GM21423 (cell line): ENCODE measurements around the gene FAM149B1.
"Not testable (repeated sequence)": the region's sequence is repeated elsewhere in the genome, so short reads cannot be mapped to it uniquely, and the experiment has no call there.

Source experiments
- ATAC-seq: cut with Tn5 transposase; IDR thresholded peaks from one replicate; pipeline ENCODE4 v1.9.1; 2021; ENCODE audit warnings: mild to moderate bottlenecking, moderate library complexity; ENCODE audit not compliant: unreplicated experiment

FAM149B1 gene

DNA sequence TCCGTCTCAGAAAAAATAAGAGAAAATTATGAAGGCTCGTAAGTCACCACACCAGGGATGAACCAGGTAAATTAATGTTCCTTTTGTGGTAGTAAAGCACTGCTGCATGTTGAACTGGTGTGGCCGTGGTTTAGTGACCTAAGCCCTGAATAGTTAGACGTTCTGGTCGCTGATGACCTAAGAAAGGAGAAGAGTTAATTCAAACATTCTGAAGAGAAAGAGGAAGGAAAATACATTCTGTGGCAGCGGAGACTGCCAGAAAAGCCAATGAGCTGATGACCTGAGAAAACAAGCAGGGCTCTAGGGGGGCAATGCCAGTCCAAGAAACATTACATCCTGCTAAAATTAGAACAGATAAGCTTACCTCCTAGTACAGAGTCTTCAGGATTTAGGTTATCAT lies 61.6 kb downstream of the FAM149B1 start:
- ATAC-seq = no peak

DNA sequence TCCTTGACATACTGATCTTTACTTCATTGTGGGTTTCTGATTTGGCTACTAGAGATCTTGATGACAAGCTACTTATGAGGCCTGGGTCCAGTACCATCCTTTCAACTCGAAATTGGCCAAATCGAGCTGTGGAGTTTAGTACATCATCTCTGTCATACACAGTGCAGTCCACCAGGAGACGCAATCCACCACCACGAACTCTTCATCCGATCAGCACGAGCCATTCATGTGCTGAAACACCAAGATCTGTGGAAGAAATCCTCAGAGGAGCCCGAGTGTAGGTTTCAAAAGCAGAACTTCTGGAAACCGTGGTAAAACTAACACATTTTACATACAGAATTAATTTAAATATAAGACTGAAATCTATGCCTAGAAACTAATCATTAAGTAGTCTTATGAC lies 65.0 kb downstream of the FAM149B1 start:
- no peak for ATAC-seq

DNA sequence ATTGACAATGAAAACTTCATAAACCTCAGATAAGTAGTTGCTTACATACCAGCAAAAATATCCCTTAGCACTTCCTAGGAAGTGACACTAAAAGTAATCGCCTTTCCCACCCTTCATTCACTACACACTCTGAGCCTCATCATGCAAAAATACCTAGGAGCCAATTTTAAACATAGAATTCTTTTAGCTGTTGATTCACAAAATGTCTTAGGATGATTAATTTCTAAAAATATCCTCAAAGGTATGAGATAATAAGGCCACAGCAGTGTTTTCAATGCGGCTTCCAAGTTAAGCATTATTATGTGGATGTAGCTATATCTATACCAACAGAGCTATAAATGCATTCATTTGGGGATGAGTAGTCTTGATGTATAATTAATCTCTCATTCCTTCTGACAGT lies 66.0 kb downstream of the FAM149B1 start:
- ATAC-seq = no peak

DNA sequence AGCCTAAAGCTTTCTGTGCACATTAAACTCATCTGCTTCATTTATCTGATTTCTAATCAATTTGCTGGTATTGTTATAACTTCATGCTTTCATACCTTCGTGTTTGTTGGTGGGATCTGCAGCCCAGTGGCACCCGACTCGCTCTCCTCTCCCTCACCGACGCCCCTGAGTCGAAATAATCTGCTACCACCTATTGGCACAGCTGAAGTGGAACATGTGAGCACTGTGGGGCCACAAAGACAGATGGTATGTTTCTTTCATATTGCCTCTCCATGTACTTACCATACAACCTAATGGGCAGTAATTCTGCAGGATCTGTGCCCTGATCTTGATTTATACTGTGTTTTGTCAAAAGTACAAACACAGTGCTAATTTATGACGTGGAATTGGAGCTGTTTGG lies 66.8 kb downstream of the FAM149B1 start:
- no peak for ATAC-seq

DNA sequence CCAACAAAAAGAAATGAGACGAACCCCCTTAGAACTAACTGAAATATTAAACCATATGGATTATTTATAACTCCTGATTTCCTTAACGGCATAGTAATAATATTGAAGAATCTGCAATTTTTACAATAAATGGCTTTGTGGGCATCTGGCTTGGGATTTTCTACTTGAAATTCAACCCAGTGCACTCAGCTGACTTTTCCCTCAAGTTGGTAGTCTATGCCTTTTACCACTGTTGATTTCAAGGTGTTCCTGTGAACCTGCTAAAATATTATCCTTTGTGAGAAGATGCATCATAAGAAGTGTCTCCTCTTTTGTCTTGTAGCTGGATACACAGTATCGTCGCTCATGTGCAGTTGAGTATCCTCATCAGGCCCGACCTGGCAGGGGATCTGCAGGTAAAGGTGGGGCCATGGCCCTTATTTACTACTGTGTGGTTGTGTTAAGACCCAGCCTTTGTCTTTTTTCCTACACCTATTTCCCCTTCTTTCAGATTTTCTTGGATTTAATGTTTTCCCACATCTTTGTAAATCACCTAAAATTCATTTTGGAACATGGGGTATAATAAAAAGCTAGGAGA lies 71.2 kb downstream of the FAM149B1 start:
- ATAC-seq = no peak

DNA sequence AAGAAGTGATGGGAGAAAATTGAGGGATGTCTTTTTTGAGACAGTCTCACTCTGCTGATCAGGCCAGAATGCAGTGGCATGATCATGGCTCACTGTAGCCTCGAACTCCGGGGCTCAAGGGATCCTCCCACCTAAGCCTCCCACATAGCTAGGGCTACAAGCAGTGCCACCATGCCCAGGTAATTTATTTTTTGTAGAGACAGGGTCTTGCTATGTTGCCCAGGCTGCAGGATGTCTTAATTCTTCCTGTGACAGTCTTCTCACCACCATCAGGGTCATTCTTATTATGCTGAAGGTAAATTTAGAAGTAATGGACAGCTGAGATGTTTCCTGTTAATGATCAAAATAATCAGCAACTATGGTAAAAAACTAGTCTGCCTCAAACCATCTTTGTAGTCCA lies 72.0 kb downstream of the FAM149B1 start:
- no peak for ATAC-seq

DNA sequence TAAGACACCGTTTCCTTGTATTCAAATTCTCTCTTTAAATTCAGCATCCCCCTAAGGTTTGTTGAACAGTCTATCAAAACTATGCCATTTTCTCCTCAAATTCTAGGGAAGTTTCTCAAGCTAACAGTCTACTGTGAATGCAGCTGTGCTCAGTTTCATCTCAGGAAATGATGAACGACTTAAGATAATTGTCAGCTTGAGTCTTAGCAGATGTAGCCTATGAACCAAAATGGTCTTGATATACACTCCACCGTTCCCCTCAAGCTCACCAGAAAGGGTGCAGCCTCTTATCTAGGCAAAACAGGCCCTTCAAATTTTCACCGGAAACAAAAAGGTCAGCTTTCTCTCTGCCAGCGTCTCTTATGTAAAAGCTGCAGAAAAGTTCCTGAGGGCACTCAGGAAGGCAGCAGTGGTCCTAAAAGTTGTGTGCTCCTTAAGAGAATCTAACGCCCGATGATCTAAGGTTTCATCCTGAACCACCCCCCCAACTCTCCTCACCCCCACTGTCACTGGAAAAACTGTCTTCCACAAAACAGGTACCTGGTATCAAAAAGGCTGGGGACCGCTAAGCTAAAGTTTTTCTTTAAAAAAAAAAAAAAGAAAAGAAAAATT lies 77.1 kb downstream of the FAM149B1 start:
- no peak for ATAC-seq

DNA sequence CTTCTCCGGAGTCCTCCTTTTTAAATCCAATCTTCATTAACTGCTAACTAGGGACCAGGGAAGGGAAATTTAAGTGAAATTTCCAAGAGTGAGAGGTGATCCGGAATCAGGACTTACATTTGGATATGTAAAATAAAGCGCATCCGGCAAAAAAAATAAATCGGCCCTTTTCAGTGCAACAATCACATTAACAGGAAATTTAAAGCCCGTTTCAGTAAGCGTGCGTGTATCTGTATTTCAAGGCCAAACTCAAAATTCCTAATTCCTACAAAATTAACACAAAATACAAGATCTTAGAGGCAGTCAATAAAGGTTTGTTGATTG lies 78.4 kb downstream of the FAM149B1 start:
- no peak for ATAC-seq

DNA sequence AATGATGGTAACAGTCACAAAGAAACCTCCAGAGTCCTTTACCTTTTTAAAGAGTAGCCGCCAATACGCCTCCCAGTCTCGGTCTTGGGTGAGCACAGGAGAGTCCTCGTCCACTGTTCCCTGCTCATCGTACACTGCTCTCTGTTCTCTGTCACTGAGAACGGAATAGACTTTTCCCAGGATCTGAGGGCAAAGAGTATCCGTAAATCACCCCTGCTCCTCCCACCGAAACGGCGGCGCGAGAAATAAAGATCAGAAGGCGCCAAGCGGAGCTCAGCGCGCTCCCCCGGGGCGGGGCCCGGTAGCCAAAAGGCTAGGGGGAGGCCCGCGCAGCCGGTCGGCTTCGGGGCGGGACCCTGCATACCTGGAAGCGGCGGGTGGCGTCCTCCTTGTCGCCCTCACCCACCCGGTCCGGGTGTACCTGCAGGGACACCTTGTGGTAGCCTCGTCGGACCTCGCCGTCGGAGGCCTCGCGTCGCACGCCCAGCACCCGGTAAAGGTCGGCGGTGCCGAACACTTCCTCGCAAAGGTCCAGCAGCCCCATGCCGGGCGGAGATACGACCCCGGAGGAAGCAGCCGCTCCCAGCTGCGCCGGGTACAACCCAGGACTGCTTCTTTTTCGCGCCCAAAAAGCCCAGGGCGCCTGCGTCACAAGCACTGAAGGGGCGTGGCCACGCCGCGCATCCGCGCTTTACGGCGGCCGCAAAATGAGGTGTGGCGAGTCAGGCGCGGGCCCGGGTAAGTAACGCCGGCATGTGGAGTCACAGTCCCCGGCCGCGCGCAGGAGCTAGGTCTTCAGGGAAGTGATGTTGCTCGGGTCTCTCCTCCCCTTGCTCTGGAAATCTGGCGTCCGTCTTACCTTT lies 79.0 kb downstream of the FAM149B1 start, which contains the start of gene DNAJC9:
Gene DNAJC9, minus strand, starts transcription at position 610 of the 863 bp plus-strand sequence. Its CDS starts 66 bp downstream, at position 544.
- peak; percentile 82 for ATAC-seq

DNA sequence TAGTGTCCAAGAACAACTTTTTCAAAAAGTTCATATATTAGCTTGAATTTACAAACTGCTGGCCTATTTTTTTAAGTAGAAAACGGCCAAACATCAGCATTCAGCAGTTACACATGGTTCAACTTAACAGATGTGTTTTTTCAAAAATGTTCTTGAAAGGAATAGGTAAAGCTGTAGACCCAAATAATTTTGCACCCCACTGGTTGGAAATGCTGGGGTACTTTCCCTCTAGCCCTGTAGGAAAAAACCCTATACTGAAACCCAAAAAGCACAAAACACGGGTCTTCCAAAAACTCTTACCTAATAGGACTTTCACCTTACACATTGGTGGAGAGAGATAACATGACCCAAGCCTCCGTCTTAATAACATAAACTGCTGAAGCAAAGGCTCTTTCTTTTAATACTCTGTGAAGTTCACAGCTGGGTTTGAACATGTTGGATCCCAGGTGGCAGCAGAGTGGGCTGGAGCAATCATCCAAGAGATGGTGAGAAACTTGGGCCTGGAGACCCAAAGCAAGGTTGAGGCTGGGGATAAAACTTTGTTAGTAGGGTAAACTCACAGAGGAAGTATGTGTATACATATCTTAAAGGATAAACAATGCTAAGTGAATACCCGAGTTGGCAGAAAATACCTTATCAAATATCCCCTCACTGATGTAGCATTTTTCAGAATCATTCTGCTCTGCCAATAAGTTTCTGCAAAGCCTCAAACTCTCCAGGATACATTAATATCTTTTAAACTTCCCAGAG lies 79.8 kb downstream of the FAM149B1 start:
- ATAC-seq = no peak

DNA sequence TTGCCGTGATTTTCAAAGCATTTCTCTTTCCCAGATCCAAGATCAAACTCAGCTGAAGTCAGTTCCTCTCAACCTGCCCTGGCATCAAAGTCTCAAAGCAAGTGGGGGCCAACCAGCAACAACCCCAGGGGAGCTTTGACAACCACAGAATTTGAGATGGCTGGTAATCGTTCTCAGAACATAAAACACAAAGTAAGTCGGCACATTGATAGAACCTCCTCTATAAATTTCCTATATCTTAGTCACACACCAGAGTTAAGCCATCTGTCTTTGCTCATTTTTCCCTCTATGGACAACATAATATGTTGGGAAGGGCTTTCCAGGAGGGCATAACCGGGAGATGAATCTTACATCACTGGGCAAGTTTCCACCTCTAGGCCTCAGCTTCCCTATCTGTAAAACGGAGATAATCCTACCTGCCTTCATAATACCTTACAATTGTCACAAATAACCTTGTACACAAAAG lies 80.4 kb downstream of the FAM149B1 start:
- ATAC-seq = no peak

DNA sequence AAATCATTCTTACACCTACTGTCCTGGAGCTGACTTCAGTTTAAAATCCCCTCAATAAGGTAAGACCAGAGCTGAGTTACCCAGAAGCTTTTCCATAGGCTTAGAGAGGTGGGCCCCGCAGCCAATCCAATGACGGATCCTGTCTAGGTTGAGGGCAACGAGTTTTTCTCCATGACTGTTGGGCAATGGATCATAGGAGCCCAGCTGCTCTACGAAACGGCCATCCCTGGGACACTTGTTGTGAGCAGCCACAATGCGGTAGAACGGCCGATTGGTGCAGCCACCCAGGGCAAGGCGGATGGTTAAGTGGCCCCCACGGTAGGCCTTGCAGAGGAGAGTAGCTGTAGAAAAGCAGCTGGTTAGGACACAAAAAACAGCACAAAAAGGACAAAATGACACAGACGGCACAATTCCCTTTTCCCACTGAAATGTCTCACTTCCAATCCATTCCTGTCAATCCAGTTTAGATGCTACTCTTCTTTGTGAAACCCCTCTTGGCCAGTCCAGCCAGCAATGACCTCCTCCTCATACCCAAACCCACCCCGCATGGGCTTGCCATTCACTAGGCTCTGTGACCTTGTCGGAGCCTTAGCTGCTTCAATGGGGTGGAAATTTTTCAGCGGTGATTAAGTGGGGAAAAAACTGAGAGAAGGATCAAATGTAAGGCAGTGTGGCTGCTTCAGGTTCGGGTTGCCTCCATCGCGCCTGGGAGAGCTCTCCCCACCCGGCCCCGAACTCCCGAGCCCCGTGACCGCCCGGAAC lies 83.9 kb downstream of the FAM149B1 start:
- no peak for ATAC-seq

DNA sequence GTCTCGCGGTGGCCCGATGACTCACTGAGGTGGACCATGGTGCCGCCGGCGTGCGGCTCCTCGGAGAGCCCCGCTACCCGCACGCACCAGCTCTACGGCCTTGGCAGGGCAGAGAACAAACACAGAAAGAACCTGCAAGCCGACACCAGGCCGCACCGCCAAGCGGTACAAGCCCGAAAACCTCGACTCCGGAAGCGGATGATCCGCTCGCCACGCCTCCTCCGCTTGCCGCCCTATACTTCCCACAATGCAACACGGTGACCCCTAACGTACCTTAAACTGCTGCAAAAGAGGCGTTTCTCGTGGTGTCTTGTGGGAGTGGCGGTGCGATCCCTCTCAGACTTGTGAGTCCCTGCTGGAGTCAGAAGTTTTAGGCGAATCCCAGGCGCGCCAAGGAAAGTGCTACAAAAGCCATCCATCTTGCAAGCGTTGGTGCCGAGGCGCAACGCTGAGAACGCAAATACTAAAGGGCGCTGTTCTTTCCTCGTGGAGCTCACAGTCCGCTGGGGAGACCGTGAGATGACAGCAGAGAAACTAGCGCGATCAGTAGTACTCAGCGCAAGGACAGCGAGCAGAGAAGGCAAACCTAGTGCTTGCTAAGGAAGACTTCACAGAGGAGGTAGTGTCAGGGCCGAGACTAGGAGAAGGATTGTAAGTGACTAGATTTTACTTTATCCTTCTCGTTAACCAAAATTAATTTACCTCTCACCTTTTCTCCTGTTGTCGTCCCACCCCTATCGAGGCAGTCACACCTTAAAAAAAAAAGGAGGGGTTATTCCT lies 84.7 kb downstream of the FAM149B1 start, which contains the start of gene MRPS16:
Gene MRPS16, minus strand, starts transcription at position 200 of the 780 bp plus-strand sequence. Its CDS starts 162 bp downstream, at position 38.
- peak; percentile 82 for ATAC-seq

DNA sequence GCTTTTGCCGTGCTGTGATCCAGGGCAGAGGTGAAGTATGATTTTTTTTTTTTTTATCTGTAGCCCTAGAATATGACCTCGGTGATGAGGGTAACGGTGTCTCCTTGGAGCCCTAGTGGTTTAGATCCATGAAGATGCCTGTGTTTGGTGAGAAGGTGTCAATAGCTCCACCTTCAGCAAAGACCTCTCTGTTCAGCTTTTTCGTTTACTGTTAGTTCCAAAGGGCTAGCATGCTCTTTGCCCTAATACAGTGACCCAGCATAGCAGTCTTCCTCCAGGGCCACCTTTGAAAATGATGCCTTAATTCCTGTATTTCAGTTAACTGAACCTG lies 85.3 kb downstream of the FAM149B1 start:
- ATAC-seq = no peak

DNA sequence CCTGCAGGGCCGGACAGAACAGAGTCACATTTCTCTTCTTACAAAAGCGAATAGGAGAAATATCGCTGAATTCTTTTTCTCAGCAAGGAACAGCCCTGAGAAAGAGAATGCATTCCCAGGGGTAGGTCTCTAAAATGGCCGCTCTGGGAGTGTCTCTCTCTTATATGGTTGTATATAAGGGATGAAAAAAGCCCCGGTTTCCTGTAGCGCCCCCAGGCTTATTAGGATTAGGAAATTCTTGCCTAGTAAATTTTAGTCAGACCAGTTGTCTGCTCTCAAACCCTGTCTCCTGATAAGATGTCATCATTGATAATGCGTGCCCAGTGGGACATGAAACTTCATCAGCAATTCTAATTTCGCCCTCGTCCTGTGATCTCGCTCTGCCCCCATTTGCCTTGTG lies 90.7 kb downstream of the FAM149B1 start:
- not testable (repeated sequence) for ATAC-seq

DNA sequence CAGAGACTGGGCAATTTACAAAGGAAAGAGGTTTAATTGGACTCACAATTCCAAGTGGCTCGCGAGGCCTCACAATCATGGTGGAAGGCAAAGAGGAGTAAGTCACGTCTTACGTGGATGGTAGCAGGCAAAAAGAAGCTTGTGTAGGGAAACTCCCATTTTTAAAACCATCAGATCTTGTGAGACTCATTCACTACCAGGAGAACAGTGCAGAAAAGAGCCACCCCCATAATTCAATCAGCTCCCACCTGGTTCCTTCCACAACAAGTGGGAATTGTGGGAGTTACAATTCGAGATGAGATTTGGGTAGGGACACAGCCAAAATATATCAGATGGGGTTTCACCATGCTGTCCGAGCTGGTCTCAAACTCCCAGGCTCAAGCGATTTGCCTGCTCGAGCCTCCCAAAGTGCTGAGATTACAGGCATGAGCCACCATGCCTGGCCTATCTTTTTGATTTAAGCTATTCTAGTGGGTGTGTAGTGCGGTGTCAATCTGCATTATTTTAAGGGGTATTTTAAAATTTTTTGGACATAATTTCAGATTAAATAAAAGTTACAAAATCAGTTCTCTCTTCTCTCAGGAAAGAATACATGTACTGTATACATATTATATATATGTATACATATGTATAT lies 93.6 kb downstream of the FAM149B1 start:
- ATAC-seq = no peak

DNA sequence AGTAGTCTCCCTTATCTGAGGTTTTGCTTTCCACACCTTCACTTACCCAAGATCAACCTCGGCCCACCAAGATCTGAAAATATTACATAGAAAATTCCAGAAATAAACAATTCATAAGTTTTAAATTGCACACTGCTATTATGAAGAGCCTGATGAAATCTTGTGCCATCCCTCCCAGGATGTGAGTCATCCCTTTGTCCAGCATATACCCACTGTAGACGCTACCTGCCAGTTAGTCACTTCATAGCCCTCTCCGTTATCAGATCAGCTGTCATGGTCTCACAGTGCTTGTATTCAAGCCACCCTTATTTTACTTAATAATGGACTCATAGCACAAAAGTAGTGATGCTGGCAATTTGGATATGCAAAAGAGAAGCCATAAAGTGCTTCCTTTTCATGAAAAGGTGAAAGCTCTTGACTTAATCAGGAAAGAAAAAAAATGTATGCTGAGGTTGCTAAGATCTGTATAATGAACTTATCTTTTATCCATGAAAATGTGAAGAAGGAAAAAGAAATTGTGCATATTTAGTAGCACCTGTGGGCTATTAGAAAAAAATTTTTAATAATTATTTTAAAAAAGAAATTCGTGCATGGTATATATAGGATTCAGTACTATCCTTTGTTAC lies 94.3 kb downstream of the FAM149B1 start:
- ATAC-seq = no peak

DNA sequence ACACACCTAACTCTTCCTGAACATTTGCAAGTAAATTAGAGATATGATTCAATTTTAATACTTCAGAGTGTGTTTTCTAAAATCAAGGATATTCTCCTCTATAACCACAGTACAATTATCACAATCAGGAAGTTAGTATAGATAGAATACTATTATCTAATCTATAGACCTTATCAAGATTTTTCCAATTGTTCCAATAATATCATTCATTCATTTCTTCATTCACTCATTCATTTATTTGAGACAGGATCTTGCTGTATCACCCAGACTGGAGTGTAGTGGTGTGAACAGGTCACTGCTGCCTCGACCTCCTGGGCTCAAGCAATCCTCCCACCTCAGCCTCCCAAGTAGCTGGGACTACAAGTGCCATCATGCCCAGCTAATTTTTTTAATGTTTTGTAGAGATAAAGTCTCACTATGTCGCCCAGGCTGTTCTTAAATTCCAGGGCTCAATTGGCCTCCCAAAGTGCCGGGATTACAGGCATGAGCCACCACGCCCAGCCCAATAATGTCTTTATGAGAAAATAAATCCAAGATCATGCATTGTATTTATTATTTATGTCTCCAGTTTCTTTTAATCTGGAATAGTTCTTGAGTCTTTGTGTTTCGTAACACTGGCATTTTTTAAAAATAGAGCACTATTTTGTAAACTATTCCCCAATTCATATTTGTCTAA lies 95.1 kb downstream of the FAM149B1 start:
- no peak for ATAC-seq
